ENCODE data around the gene ST8SIA5. TPM values are rescaled to one million over a fixed set of nuclear protein-coding genes. Genes with fewer than 3 reads are reported as not detected.

Gene ST8SIA5
- total and polyA plus RNA-seq, 2 experiments from 2014 or later: 3.3 to 4.8 TPM

DNA sequence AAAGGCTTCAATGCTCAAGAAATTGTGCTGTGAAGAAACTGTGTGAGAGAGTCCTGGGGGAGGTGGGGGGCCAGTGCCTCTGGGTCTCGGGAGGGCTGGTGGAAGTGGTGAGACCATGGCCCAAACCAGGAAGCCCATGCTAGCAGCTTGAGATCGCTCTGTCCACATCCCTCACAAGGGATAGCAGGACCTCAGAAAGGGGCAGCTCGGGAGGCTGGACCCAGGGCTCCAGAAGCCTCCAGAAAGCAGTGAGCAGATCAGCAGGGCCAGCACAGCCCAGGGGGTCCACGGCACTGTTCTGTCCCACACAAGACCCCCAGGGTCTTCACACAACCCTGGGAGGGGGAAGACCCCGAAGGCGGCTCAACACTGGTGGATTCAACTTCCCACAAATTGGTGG, 24.1 kb downstream of the ST8SIA5 start:
- no peak for ATAC-seq
- H3K79me2 ChIP-seq (replicated peaks; ENCODE audit: insufficient read depth): no peaks in the 10 kb centered on the region
- peaks cover 13% of the 10 kb centered on the region for H3K27me3 Mint-ChIP-seq (ENCODE audit: insufficient read depth, low read depth, poor library complexity)

DNA sequence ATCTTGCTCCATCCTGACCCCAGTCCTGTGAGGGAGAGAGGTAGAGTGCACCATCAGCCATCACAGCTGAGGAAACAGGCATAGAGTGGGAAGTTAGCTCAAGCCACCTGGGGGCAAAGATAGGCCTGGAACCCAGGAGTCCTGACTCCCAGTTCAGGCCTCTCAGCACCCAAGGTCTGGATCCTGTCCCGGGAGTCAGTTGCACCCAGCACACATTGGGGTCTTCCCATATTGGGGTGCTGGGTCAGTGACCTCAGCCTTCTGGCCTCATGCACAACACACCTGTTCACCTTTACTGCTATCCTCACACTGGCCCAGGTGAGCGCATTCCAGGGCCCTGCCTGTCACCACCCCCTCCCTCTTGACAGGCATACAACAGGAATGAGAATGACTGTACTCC, 24.7 kb downstream of the ST8SIA5 start:
- Histone ChIP-seq H3K27ac (ENCODE audit: low read depth) (no peak overlapping the region), H3K4me2 (no peak overlapping the region), H2AFZ (no peak overlapping the region), H3K27me3 (ENCODE audit: insufficient read depth) (no peaks in the 10 kb centered on the region), H3K36me3 (ENCODE audit: insufficient read depth) (no peaks in the 10 kb centered on the region), H4K20me1 (replicated peaks; ENCODE audit: insufficient read depth) (no peaks in the 10 kb centered on the region), H3K79me2 (replicated peaks; ENCODE audit: insufficient read depth) (no peaks in the 10 kb centered on the region), H3K9me2 (ENCODE audit: insufficient read depth) (no peaks in the 10 kb centered on the region), H3F3A (replicated peaks; ENCODE audit: low read depth) (no peaks in the 10 kb centered on the region), H3K4me1 (ENCODE audit: insufficient read depth) (no peaks in the 10 kb centered on the region), H3K4me3 (no peak overlapping the region)
- no peak overlapping the region for H3K4me3 Mint-ChIP-seq
- DNase-seq (ENCODE audit: low spot score): no peak
- H3K4me1 Mint-ChIP-seq: no peaks in the 10 kb centered on the region; the same call in 2 of the 3 replicates
- H3K36me3 Mint-ChIP-seq (ENCODE audit: low read depth): peaks cover 21% of the 10 kb centered on the region; the same call in 2 of the 3 replicates
- peaks cover 13% of the 10 kb centered on the region for H3K27me3 Mint-ChIP-seq (ENCODE audit: insufficient read depth, low read depth, poor library complexity)
- no peak overlapping the region for H3K27ac Mint-ChIP-seq
- no peak for ATAC-seq
- peaks cover 29% of the 10 kb centered on the region for H3K9me3 Mint-ChIP-seq
- TF ChIP-seq STAT1 (IDR thresholded peaks at IDR 0.05; ENCODE audit: unreplicated experiment): no peak
- no peak for TF ChIP-seq JUNB (IDR thresholded peaks at IDR 0.05; ENCODE audit: unreplicated experiment)
- TF ChIP-seq, protein P1, sequence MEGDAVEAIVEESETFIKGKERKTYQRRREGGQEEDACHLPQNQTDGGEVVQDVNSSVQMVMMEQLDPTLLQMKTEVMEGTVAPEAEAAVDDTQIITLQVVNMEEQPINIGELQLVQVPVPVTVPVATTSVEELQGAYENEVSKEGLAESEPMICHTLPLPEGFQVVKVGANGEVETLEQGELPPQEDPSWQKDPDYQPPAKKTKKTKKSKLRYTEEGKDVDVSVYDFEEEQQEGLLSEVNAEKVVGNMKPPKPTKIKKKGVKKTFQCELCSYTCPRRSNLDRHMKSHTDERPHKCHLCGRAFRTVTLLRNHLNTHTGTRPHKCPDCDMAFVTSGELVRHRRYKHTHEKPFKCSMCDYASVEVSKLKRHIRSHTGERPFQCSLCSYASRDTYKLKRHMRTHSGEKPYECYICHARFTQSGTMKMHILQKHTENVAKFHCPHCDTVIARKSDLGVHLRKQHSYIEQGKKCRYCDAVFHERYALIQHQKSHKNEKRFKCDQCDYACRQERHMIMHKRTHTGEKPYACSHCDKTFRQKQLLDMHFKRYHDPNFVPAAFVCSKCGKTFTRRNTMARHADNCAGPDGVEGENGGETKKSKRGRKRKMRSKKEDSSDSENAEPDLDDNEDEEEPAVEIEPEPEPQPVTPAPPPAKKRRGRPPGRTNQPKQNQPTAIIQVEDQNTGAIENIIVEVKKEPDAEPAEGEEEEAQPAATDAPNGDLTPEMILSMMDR (conservative IDR thresholded peaks at IDR 0.05; ENCODE audit: low read depth in 2 of 2): no peak
- TF ChIP-seq EZH2phosphoT487 (IDR thresholded peaks at IDR 0.05; ENCODE audit: unreplicated experiment): no peak
- TF ChIP-seq CREB1 (CRISPR knock-in tag; IDR thresholded peaks at IDR 0.05; ENCODE audit: low read depth): no peak
- no peak for TF ChIP-seq ZNF114 (CRISPR knock-in tag; IDR thresholded peaks at IDR 0.05)
- no peak for TF ChIP-seq POLR2AphosphoS5 (IDR thresholded peaks at IDR 0.05; ENCODE audit: low read depth)
- TF ChIP-seq, protein P2, sequence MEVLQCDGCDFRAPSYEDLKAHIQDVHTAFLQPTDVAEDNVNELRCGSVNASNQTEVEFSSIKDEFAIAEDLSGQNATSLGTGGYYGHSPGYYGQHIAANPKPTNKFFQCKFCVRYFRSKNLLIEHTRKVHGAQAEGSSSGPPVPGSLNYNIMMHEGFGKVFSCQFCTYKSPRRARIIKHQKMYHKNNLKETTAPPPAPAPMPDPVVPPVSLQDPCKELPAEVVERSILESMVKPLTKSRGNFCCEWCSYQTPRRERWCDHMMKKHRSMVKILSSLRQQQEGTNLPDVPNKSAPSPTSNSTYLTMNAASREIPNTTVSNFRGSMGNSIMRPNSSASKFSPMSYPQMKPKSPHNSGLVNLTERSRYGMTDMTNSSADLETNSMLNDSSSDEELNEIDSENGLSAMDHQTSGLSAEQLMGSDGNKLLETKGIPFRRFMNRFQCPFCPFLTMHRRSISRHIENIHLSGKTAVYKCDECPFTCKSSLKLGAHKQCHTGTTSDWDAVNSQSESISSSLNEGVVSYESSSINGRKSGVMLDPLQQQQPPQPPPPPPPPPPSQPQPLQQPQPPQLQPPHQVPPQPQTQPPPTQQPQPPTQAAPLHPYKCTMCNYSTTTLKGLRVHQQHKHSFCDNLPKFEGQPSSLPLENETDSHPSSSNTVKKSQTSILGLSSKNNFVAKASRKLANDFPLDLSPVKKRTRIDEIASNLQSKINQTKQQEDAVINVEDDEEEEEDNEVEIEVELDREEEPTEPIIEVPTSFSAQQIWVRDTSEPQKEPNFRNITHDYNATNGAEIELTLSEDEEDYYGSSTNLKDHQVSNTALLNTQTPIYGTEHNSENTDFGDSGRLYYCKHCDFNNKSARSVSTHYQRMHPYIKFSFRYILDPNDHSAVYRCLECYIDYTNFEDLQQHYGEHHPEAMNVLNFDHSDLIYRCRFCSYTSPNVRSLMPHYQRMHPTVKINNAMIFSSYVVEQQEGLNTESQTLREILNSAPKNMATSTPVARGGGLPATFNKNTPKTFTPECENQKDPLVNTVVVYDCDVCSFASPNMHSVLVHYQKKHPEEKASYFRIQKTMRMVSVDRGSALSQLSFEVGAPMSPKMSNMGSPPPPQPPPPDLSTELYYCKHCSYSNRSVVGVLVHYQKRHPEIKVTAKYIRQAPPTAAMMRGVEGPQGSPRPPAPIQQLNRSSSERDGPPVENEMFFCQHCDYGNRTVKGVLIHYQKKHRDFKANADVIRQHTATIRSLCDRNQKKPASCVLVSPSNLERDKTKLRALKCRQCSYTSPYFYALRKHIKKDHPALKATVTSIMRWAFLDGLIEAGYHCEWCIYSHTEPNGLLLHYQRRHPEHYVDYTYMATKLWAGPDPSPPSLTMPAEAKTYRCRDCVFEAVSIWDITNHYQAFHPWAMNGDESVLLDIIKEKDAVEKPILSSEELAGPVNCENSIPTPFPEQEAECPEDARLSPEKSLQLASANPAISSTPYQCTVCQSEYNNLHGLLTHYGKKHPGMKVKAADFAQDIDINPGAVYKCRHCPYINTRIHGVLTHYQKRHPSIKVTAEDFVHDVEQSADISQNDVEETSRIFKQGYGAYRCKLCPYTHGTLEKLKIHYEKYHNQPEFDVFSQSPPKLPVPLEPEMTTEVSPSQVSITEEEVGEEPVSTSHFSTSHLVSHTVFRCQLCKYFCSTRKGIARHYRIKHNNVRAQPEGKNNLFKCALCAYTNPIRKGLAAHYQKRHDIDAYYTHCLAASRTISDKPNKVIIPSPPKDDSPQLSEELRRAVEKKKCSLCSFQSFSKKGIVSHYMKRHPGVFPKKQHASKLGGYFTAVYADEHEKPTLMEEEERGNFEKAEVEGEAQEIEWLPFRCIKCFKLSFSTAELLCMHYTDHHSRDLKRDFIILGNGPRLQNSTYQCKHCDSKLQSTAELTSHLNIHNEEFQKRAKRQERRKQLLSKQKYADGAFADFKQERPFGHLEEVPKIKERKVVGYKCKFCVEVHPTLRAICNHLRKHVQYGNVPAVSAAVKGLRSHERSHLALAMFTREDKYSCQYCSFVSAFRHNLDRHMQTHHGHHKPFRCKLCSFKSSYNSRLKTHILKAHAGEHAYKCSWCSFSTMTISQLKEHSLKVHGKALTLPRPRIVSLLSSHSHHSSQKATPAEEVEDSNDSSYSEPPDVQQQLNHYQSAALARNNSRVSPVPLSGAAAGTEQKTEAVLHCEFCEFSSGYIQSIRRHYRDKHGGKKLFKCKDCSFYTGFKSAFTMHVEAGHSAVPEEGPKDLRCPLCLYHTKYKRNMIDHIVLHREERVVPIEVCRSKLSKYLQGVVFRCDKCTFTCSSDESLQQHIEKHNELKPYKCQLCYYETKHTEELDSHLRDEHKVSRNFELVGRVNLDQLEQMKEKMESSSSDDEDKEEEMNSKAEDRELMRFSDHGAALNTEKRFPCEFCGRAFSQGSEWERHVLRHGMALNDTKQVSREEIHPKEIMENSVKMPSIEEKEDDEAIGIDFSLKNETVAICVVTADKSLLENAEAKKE (CRISPR knock-in tag; IDR thresholded peaks at IDR 0.05): no peak
- TF ChIP-seq, protein P3, sequence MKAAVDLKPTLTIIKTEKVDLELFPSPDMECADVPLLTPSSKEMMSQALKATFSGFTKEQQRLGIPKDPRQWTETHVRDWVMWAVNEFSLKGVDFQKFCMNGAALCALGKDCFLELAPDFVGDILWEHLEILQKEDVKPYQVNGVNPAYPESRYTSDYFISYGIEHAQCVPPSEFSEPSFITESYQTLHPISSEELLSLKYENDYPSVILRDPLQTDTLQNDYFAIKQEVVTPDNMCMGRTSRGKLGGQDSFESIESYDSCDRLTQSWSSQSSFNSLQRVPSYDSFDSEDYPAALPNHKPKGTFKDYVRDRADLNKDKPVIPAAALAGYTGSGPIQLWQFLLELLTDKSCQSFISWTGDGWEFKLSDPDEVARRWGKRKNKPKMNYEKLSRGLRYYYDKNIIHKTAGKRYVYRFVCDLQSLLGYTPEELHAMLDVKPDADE (IDR thresholded peaks at IDR 0.05): no peak
- TF ChIP-seq ZNF331 (CRISPR knock-in tag; IDR thresholded peaks at IDR 0.05; ENCODE audit: low read depth): no peak

More for the DNA sequence above, 24.1 kb downstream of the ST8SIA5 start:
- no peaks in the 10 kb centered on the region for H4K20me1 ChIP-seq (replicated peaks; ENCODE audit: insufficient read depth)
- no peaks in the 10 kb centered on the region for H3K27me3 ChIP-seq (ENCODE audit: insufficient read depth)
- no peak overlapping the region for H3K4me3 ChIP-seq
- no peaks in the 10 kb centered on the region for H3K9me2 ChIP-seq (ENCODE audit: insufficient read depth)
- peaks cover 21% of the 10 kb centered on the region; the same call in 2 of the 3 replicates for H3K36me3 Mint-ChIP-seq (ENCODE audit: low read depth)
- peaks cover 29% of the 10 kb centered on the region for H3K9me3 Mint-ChIP-seq
- no peak overlapping the region for H2AFZ ChIP-seq
- H3K27ac Mint-ChIP-seq: no peak overlapping the region
- H3K4me1 Mint-ChIP-seq: no peaks in the 10 kb centered on the region; the same call in 2 of the 3 replicates
- H3K4me2 ChIP-seq: no peak overlapping the region
- H3K27ac ChIP-seq (ENCODE audit: low read depth): no peak overlapping the region
- no peaks in the 10 kb centered on the region for H3K36me3 ChIP-seq (ENCODE audit: insufficient read depth)
- no peaks in the 10 kb centered on the region for H3F3A ChIP-seq (replicated peaks; ENCODE audit: low read depth)
- H3K4me3 Mint-ChIP-seq: no peak overlapping the region
- no peaks in the 10 kb centered on the region for H3K4me1 ChIP-seq (ENCODE audit: insufficient read depth)
- TF ChIP-seq ZNF331 (CRISPR knock-in tag; IDR thresholded peaks at IDR 0.05; ENCODE audit: low read depth): no peak
- DNase-seq (ENCODE audit: low spot score): no peak
